Uterus (tissue), 2 donors: Measurements from ENCODE around the gene SPOCK1.

Source experiments
- CTCF ChIP-seq, 4 experiments: fragments of 200-600 bp in 2 of 4; fragments of 450-650 bp in 2 of 4; sonication (generic) in 2 of 4; IDR thresholded peaks; one replicate each; pipeline ENCODE4 v1.5.1; 2016 to 2019; ENCODE audit warnings: antibody characterized with exemption in 4 of 4, mild to moderate bottlenecking in 2 of 4, moderate library complexity in 1 of 4
- POLR2A ChIP-seq, 2 donors: fragments of 450-650 bp; IDR thresholded peaks; one replicate each; pipeline ENCODE4 v1.6.1; 2016; ENCODE audit warnings: antibody characterized with exemption in 2 of 2, mild to moderate bottlenecking in 1 of 2, moderate library complexity in 1 of 2

DNA sequence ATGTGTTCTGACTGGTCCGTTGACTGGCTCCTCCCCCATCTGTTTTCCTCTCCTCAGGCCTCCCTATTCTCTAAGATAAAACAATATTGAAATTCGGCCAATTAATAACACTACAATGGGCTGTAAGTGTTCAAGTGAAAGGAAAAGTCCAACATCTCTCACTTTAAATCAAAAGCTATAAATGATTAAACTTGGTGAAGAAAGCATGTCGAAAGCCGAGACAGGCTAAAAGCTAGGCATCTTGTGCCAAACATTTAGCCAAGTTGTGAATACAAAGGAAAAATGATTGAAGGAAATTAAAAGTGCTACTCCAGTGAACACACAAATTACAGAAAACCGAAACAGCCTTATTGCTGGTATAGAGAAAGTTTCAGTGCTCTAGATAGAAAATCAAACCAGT, 310.6 kb downstream of the SPOCK1 start:
- TF ChIP-seq CTCF (IDR thresholded peaks at IDR 0.05) (no peak), POLR2A (IDR thresholded peaks at IDR 0.05) (no peak)
